Activated T-cell treated with anti-CD3 and anti-CD28 coated beads, Interleukin-2, amount 50 U/mL, for 48 hours (primary cell): ENCODE results near the gene ZNF212.
A peak's percentile ranks its signal among the peaks of the same experiment; 100 is the strongest.
"Not testable (repeated sequence)": the region's sequence is repeated elsewhere in the genome, so short reads cannot be mapped to it uniquely, and the experiment has no call there.

Source experiments
- DNase-seq, 2 experiments: peaks; one replicate each; pipeline ENCODE4 v3.0.0-alpha.2; 2020

ZNF212 gene

GRCh38 chr7:149220534-149220933 is 18.9 kb upstream of the ZNF212 start:
- no peak for DNase-seq

DNA sequence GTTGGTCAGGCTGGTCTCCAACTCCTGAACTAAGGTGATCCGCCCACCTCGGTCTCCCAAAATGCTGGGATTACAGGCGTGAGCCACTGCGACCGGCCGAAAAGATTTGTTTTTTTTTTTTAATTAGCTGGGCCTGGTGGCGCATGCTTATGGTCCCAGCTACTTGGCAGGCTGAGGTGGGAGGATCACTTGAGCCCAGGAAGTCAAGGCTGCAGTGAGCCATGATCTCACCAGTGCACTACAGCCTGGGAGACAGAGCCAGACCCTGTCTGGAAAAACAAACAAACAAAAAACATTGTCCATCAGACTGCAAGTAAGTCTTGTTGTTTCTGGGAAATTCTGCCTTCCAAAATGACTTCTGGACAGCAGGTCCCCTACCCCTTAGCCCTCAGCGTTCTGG is 16.3 kb upstream of the ZNF212 start:
- no peak for DNase-seq

GRCh38 chr7:149223761-149224160 is 15.7 kb upstream of the ZNF212 start:
- no peak for DNase-seq

DNA sequence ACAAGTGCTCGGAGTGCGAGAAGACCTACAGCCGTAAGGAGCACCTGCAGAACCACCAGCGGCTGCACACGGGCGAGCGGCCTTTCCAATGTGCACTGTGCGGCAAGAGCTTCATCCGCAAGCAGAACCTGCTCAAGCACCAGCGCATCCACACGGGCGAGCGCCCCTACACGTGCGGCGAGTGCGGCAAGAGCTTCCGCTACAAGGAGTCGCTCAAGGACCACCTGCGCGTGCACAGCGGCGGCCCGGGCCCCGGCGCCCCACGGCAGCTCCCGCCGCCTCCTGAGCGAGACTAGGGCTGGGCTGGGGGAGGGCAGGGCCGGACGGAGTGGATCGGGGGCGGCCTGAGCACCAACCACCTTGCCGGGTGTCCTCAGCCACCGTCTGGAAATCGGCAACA is 15.1 kb upstream of the ZNF212 start:
- DNase-seq, result no peak

GRCh38 chr7:149225106-149225505 is 14.3 kb upstream of the ZNF212 start:
- no peak for DNase-seq

DNA sequence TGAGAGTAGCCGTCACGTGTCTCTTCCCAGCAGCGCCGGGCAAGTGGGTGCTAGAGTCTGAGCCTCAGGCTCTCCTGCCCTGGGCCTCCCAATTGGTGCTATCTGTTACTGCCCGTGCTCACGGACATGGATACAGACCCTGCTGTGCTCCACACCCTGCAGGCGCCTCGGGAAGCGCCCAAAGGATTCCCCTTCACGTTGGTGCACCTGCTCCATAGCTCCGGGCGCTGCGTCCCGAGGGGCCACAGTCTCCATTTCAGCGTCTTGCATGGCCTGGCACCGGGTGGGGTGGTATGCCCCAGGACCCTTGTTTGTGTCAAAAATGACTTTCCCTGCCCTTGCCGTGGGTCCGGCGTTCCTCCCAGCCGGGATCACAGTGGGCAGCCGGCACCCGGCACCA is 13.8 kb upstream of the ZNF212 start:
- no peak for DNase-seq

GRCh38 chr7:149226366-149226765 is 13.1 kb upstream of the ZNF212 start:
- not testable (repeated sequence) for DNase-seq

DNA sequence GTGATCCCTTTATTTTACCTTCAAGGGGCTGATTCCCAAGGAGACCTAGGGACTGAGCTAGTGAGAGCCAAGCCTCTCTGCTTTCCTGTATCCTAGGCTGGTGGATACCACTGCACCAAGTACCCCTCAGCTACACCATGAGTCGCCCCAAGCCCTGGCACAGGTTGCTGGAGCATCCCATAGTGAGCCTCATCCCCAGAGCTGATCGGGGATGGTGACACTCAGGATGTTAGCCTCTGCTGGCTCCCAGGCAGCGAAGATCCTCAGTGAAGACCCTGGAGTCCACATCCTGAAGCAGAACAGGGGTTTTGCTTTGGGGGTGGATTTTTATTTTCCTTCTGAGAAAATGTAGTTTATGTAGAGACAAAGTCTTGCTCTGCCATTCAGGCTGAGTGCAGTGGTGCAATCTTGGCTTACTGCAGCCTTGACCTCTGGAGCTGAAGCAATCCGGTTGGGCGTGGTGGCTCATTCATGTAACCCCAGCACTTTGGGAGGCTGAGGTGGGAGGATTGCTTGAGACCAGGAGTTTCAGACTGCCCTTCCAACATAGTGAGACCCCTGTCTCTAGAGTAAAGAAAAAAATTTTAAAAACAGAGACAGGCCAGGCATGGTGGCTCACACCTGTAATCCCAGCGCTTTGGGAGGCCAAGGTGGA is 12.5 kb upstream of the ZNF212 start:
- no peak for DNase-seq

GRCh38 chr7:149228831-149229471 is 10.5 kb upstream of the ZNF212 start:
- no peak for DNase-seq

GRCh38 chr7:149229526-149229925 is 9.9 kb upstream of the ZNF212 start:
- no peak for DNase-seq

DNA sequence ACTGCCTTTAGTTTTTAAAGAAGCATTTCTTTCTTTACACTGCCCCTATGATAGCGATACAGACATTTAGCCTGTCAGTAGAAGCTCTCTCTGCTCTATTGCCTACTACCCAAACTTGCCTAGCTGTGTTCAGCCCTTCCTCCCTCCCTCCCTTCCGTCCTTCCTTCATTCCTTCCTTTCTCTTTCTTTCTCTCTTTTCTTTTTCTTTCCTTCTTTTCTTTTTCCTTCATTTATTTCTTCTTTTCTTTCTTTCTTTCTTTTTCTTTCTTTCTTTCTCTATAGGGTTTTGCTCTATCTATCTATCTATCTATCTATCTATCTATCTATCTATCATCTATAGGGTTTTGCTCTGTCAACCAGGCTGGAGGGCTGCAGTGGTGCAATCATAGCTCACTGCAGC is 7.1 kb upstream of the ZNF212 start:
- DNase-seq, result no peak

DNA sequence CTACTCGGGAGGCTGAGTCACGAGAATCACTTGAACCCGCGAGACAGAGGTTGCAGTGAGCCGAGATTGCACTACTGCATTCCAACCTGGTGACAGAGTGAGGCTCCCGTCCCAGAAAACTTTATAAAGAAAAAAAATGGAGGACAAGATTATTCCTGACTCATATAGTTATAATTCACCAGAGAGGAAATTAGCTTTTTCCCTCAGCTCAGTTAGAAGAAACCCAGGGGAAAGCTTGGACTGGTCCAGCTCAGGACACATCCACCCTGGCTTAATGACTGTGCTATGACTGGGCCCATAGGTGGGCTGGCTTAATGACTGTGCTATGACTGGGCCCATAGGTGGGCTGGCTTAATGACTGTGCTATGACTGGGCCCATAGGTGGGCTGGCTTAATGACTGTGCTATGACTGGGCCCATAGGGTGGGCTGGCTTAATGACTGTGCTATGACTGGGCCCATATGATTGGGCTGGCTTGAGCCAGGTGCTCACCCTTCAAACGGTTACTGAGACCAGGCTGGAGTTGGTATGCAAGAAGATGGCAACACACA is 5.7 kb upstream of the ZNF212 start:
- DNase-seq, result peak in 1 of 2 experiments; percentile 46

DNA sequence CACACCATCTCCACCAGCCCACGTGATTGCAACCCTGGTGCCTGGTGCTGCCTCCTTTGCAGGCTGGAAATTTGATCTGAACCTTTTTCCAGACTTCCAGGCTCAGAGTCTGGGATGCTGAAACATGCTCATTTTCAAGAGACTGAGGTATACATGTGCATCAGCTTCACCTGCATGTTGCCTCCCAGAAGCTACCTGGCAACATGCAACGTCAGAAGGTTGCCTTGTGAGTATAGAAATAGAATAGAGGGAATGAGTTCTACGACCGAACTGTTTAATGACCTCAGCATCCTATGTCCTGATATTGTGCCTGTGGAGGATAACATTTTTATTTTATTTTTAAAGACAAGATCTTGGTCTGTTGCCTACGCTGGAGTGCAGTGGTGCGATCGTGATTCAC is 1.9 kb upstream of the ZNF212 start:
- DNase-seq, result no peak

DNA sequence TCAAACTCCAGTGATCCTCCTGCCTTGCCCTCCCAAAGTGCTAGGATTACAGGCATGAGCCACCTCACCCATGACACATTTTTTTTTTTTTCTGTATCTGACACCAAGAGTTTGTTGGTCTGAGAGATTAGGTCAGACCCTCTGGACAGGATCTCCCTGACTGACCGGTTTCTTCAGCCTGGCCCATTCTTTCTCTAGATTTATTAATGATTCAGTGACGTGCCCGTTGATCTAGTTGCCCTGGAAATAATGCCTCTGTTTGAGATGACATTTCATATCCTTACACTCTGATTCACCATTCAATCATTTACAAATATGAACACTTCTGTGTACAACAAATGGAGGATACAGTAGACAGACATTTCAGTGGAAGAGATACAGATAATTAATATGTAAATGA is 1.4 kb upstream of the ZNF212 start:
- no peak for DNase-seq

DNA sequence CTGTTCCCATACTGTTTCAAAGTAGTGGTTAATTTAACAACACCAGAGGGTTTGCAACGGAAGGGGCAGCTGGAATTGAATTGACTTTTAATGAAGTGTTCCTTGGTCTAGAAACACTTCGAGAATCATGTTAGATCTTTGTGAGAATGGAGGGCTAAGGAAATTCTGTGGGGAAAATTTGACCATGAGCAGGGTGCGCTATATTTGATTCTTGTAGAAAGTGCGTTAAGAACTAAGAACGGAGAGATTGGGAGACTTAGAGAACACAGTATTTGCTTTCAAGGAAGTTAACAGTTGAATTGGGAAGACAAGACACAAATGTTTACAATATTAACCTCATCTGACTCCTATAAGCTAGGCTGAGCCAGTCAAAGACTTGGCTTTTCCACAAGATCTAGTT is 1.2 kb downstream of the ZNF212 start:
- DNase-seq, result no peak

DNA sequence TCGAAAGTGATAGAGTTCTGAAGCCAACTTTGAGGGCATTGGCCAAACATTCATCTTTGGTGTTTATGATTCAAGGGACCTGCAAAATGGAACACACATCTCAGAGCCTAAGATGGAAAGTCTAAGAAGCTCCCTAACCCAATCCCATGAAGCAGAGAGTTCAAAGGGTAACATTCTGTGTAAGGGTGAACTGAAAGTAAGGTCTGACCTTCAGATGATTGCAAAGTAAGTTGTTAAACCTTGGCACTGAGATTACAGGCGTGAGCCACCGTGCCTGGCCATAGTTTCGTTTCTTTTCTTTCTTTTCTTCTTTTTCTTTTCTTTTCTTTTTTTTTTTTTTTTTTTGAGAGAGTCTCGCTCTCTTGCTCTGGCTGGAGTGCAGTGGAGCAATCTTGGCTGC is 2.2 kb downstream of the ZNF212 start:
- no peak for DNase-seq

- peak; percentile 71 to 74 for DNase-seq
These were observed 5.8 kb downstream of the ZNF212 start for GRCh38 chr7:149245244-149245643.

DNA sequence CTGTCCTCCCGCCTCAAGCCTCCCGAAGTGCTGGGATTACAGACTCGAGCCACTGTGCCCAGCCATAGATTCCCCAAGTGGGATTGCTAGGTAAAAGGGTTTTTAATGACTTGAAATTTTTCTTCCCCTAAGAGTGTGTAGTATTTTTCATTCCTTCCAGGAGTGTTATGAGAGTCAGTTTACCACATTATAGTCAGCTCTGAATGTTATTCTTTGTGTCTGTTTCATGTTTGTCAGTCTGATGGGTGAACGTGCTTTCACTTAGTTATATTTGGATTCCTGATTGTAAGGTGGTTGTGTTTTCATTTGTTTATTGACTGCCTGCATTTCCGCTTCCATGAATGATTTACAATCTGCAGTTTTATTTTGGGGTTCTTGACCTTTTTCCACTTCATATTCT is 6.3 kb downstream of the ZNF212 start:
- DNase-seq, result no peak

DNA sequence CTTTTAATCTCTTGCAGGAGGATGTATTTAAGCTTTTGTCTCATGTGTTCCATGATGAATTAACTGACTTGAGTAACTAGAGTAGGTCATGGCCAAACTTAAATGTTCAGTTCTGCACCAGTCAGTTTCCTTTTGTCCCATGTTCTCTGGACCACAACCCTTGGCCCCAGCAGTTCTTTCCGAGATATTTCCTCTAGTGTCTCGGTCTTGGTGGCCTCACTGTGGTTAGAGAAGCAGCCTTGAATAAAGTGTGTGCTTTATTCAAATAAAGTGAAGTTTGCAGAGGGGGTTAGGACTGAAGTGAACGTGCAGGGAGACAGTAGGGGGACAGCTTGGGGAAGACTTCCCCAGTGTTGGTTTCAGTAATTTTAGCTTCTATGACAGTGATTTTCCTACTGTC is 9.3 kb downstream of the ZNF212 start:
- peak; percentile 62 to 68 for DNase-seq

GRCh38 chr7:149250151-149250550 is 10.7 kb downstream of the ZNF212 start:
- DNase-seq, result peak in 1 of 2 experiments; percentile 12

- DNase-seq, result not testable (repeated sequence)
These were observed 12.1 kb downstream of the ZNF212 start for GRCh38 chr7:149251518-149251917.

- DNase-seq, result no peak
These were observed 12.9 kb downstream of the ZNF212 start for GRCh38 chr7:149252378-149252777.

DNA sequence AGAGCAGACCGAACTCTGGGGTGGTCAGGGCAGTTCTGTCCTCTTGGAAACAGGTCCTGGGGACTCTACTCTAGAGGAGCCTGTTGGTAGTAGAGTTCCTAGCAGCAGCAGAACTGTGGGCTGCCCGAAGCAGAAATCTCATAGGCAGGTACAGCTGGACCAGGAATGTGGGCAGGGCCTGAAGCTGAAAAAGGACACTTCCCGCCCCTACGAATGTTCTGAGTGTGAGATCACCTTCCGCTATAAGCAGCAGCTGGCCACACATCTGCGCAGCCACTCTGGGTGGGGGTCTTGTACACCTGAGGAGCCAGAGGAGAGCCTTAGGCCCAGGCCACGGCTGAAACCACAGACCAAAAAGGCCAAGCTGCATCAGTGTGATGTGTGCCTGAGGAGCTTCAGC is 14.2 kb downstream of the ZNF212 start:
- DNase-seq, result no peak

- no peak for DNase-seq
These were observed 14.9 kb downstream of the ZNF212 start for GRCh38 chr7:149254181-149254858.
